GM12872 (cell line): ENCODE data around the gene RABAC1.

Experiments used
- TF ChIP-seq, protein P1 (sequence below): IDR thresholded peaks from 3 replicates; pipeline ENCODE4 v1.5.1; 2011; ENCODE audit warnings: low read depth, mild to moderate bottlenecking, low read length, moderate library complexity; ENCODE audit not compliant: insufficient read depth

The RABAC1 gene

DNA sequence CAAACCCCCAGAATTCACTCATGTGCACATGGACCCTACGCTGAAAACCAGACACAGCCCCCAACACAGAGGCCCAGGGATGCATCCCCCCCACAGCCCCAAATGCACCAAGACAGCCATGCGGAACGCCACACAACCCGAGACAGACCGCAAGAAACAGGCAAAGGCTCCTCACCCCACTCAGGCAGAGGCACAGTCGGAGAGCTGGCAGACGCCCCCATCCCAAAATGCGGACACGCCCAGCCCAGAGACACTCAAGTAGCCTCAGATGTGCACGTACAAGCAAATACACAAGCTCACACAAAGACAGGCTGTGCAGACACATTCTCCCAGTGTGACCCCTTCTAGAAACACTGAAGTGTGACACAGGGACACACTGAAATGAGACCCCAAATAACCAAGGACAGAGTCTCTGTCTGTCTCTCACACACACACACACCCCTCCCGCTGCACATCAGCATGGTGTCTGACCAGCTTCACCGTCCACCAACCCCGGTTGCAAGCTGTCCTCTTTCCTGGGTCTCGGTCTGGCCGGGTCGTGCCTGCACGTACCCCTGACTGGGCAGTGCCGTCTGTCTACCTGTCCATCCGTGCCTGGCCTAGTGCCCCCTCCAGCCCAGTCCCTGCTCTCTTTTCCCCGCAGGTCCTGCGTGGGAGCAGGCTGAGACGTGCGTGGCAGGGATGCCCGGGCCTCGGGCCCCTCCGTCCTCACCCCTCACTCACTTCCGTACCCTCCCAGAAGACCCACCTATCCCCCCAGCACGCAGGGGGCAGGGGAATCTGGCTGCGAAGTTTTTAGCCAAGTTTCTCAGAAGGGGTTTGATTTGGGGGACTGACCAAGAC, 47.0 kb downstream of the RABAC1 start:
- TF ChIP-seq, protein P1, sequence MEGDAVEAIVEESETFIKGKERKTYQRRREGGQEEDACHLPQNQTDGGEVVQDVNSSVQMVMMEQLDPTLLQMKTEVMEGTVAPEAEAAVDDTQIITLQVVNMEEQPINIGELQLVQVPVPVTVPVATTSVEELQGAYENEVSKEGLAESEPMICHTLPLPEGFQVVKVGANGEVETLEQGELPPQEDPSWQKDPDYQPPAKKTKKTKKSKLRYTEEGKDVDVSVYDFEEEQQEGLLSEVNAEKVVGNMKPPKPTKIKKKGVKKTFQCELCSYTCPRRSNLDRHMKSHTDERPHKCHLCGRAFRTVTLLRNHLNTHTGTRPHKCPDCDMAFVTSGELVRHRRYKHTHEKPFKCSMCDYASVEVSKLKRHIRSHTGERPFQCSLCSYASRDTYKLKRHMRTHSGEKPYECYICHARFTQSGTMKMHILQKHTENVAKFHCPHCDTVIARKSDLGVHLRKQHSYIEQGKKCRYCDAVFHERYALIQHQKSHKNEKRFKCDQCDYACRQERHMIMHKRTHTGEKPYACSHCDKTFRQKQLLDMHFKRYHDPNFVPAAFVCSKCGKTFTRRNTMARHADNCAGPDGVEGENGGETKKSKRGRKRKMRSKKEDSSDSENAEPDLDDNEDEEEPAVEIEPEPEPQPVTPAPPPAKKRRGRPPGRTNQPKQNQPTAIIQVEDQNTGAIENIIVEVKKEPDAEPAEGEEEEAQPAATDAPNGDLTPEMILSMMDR = no peak

DNA sequence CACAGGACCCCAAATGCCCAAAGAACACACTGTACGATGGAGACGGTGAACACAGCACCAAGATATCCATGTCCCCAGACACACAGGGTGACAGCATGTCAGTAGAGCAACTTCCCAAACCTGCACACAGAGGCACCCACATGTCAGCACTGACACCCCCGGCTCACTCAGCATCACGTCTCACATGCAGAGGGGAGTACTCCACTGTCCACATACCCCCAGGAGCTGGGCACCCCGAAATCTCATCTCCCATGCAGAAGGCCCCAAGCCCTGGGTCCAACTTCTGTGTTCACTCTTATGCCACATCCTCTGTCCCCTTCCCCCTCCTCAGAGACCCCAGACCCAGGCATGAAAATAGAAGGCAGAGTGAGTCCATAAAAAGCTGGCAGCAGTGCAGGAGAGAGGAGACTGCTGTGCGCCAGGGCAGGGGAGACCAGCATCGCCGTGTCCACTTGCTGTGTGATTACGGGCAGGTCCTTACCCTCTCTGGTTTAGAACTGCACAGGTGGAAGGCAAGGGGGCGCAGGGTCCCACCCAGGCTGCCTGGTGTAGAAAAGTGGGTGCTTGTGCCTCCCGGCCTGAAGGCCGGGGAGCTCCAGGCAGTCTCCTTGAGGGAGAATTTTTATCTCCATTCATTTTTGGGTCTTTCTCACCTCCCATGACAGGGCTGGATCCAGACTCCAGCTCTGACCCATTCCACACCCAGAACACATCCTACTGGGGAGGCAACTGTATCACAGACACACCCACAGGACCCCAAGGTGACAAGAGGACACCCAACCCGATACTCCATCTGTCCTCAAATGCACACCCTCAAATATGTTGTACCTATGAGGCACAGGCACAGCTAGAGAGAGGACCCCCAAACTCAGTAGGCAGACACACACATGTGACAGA, 47.9 kb downstream of the RABAC1 start:
- TF ChIP-seq, protein P1 = no peak

DNA sequence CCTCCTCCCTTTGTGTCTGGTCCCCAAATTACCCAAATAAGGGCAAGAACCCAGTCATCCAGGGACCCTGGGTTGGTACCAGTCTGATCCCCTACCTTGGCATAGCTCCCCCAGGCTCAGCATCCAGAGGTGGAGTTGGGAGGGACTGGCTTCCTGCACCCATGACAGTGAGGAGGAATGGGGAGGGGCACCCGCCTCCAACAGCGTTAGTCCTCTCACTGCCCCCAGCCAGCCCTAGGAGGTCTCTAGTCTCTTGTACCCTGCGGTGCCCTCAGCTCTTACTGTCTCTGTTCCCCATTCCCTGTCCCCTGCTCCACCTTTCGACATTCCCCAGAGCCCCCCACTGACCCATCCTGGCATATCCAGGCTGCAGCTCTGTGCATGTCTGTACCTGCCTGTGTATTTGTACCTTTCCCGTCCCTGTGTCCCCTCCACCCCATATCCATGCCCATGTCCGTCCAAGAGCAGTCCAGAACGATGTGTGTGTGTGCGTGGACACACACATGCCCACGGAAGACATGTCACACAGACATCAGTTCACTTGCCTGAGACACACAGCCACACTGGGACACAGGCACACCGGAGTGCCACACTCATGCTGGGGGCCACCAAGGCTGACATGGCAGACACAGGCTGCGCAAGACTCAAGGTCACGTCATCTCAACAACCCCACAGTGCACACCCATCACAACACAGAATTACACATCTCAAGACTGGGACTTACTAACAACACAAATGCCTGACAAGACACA, 48.7 kb downstream of the RABAC1 start:
- TF ChIP-seq, protein P1 = no peak

DNA sequence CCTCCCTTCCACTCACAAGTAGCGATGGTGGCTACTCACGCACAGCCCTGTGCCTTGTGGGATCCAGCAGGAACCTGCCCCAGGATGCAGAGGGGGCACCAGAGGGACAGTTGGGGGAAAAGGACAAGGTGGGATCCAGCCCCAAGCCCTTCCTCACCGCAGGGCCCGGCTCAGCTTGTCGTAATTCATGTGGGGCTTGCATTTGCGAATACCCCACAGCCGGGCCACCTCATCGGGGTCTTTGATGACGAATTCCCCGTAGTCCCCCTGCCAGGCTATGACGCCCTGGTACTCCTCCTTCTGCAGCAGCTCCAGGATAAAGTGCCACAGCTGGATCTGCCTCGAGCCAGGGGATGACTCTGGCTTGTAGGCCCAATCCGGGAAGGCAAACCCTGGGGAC, 49.4 kb downstream of the RABAC1 start:
- TF ChIP-seq, protein P1 = no peak

DNA sequence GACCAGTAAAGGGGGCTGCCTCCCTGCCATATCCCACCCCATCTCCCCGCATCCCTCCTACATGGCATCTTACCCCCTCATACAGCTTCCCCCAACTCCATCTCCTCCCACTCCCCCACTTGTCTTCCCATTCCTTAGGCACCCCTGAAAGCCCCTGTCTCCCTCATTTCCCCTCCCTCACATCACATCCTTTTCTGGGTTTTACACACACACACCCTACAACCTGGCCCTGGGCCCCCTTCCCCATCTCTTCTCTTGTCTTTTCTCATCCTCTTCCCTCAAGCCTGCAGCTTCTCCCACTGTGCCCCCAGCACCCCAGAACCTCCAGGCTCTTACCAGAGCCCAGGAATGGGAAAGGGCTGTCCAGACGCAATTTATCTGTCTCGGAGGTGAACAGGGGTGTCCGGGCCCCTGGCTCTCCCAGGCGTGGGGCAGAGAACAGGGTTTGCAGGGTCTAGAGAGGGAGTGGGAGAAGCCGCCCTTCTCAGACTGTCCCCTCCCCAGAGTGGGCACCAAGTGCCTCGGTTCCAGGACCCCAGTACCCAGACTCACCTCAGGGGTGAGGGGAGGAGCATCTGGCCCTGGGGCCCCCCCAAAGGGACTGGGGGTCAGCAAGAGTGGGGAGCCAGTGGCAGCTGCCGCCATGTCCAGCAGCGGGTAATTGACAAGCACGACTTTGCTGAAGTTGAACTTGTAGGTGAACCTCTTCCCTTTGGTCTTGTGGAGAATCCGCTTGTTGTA, 50.2 kb downstream of the RABAC1 start:
- TF ChIP-seq, protein P1 = no peak

DNA sequence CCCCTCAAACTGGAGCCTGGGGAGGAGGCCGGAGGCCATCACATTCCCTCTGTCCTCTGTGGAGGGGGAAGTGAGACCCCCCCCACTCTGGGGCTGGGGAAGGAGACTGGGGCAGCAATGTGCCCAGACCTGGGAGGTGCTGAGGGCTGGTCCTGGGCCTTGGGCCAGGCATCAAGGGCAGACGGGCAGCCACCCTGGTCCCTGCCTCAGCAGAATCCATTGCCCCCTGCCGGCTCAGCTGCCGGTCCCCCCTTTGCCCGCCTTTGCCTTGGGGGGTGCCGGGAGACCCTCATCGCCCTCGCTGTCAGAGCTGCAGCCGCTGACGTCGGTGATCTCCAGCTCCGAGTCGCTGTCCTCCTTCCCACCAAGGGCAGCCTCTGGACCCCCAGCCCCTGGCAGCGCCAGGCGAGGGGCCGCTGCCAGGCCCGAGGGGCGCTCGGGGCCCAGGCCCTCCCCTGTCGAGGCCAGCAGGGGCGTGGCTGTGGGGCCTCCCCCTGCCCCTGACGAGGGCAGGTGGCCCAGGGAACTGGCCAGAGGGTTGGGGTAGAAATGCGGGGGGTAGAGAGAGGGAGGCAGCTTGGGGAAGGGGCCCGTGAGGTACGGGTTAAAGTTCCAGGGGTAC, 51.0 kb downstream of the RABAC1 start:
- TF ChIP-seq, protein P1 = no peak
